NCI-H187 (cell line): ENCODE results near the gene SLC22A9.
"Not testable (repeated sequence)": the region's sequence is repeated elsewhere in the genome, so short reads cannot be mapped to it uniquely, and the experiment has no call there.

Experiments used
- DNase-seq, 2 experiments: peaks; one replicate each; lab custom pipeline; 2025; lab: John Stamatoyannopoulos, UW

Gene SLC22A9

GRCh38 chr11:63369165-63369970 lies at the start of gene SLC22A9:
Gene SLC22A9 (plus strand): TSS chr11:63369785. CDS start chr11:63370057, 272 bp downstream.
- DNase-seq, result no peak

- no peak for DNase-seq
These were observed 47.9 kb upstream of the SLC22A9 start for GRCh38 chr11:63321723-63322122.

GRCh38 chr11:63335089-63335488 lies 34.5 kb upstream of the SLC22A9 start:
- DNase-seq, result not testable (repeated sequence)

GRCh38 chr11:63337070-63337469 lies 32.5 kb upstream of the SLC22A9 start:
- DNase-seq, result no peak

GRCh38 chr11:63343130-63343529 lies 26.5 kb upstream of the SLC22A9 start:
- DNase-seq, result no peak

- DNase-seq, result no peak
These were observed 17.4 kb upstream of the SLC22A9 start for GRCh38 chr11:63352144-63352543.

- DNase-seq, result no peak
These were observed 7.3 kb upstream of the SLC22A9 start for GRCh38 chr11:63362196-63362793.

- no peak for DNase-seq
These were observed 495 bp downstream of the SLC22A9 start for GRCh38 chr11:63369971-63370588.

- no peak for DNase-seq
These were observed 1.8 kb downstream of the SLC22A9 start for GRCh38 chr11:63371396-63371795.

- no peak for DNase-seq
These were observed 5.8 kb downstream of the SLC22A9 start for GRCh38 chr11:63375434-63375833.

- DNase-seq, result no peak
These were observed 10.5 kb downstream of the SLC22A9 start for GRCh38 chr11:63380130-63380529.

GRCh38 chr11:63395697-63396096 lies 26.1 kb downstream of the SLC22A9 start:
- no peak for DNase-seq

GRCh38 chr11:63404161-63404935 lies 34.8 kb downstream of the SLC22A9 start:
- no peak for DNase-seq

- DNase-seq, result no peak
These were observed 35.5 kb downstream of the SLC22A9 start for GRCh38 chr11:63405114-63405513.

- no peak for DNase-seq
These were observed 36.9 kb downstream of the SLC22A9 start for GRCh38 chr11:63406458-63406857.

GRCh38 chr11:63417174-63417852 lies 47.7 kb downstream of the SLC22A9 start:
- DNase-seq, result no peak

- no peak for DNase-seq
These were observed 58.5 kb downstream of the SLC22A9 start for GRCh38 chr11:63427971-63428508.

- DNase-seq, result not testable (repeated sequence)
These were observed 61.1 kb downstream of the SLC22A9 start for GRCh38 chr11:63430731-63431130.

GRCh38 chr11:63435351-63435750 lies 65.8 kb downstream of the SLC22A9 start:
- not testable (repeated sequence) for DNase-seq

GRCh38 chr11:63435831-63436230 lies 66.2 kb downstream of the SLC22A9 start:
- not testable (repeated sequence) for DNase-seq

GRCh38 chr11:63443714-63444113 lies 74.1 kb downstream of the SLC22A9 start:
- no peak for DNase-seq
